HepG2 (cell line): Measurements from ENCODE around the gene PHF5A. TPM values are rescaled to one million over a fixed set of nuclear protein-coding genes. Genes with fewer than 3 reads are reported as not detected.

Experiments
- AFF4 ChIP-seq: sonication (generic); formaldehyde crosslinking; IDR thresholded peaks from 2 replicates; pipeline ENCODE4 v1.4.0; 2020; ENCODE audit warnings: missing genetic modification reagents
- ARID5B ChIP-seq: IDR thresholded peaks from 2 replicates; pipeline ENCODE4 v1.4.0; 2020; ENCODE audit warnings: mild to moderate bottlenecking, missing genetic modification reagents
- BHLHE40 ChIP-seq: IDR thresholded peaks from 2 replicates; pipeline ENCODE4 v1.6.1; 2011; ENCODE audit warnings: low read length, improper control_type of control experiment
- CAMTA2 ChIP-seq: sonication (generic); formaldehyde crosslinking; IDR thresholded peaks from 2 replicates; pipeline ENCODE4 v1.4.0; 2020; ENCODE audit warnings: mild to moderate bottlenecking, missing genetic modification reagents, borderline replicate concordance
- KLF13 ChIP-seq: sonication (generic); formaldehyde crosslinking; IDR thresholded peaks from 2 replicates; pipeline ENCODE4 v1.4.0; 2020; ENCODE audit warnings: mild to moderate bottlenecking, missing genetic modification reagents
- MATR3 ChIP-seq: sonication (generic); formaldehyde crosslinking; IDR thresholded peaks from 2 replicates; pipeline ENCODE4 v1.4.0; 2020; ENCODE audit warnings: missing genetic modification reagents
- NFE2L2 ChIP-seq: fragments of 150-350 bp; IDR thresholded peaks from 2 replicates; pipeline ENCODE4 v1.6.1; 2014; ENCODE audit warnings: low read length
- PATZ1 ChIP-seq: sonication (generic); formaldehyde crosslinking; IDR thresholded peaks from 2 replicates; pipeline ENCODE4 v1.4.0; 2020; ENCODE audit warnings: missing genetic modification reagents
- SP1 ChIP-seq, 2 experiments: fragments of 450-650 bp in 1 of 2; sonication (generic) in 1 of 2; formaldehyde crosslinking in 1 of 2; IDR thresholded peaks; 2 replicates each; pipeline versions ENCODE4 v1.4.0 to v1.6.1; 2016 to 2020; ENCODE audit warnings: missing genetic modification reagents in 1 of 2
- TAF1 ChIP-seq: sonication (generic); formaldehyde crosslinking; IDR thresholded peaks from 2 replicates; pipeline ENCODE4 v1.4.0; 2020; ENCODE audit warnings: missing genetic modification reagents
- TRAFD1 ChIP-seq: sonication (generic); formaldehyde crosslinking; IDR thresholded peaks from 2 replicates; pipeline ENCODE4 v1.5.1; 2020; ENCODE audit warnings: missing genetic modification reagents, mild to moderate bottlenecking, borderline replicate concordance
- ZBTB14 ChIP-seq: sonication (generic); formaldehyde crosslinking; IDR thresholded peaks from 2 replicates; pipeline ENCODE4 v1.4.0; 2020; ENCODE audit warnings: missing genetic modification reagents
- ZBTB20 ChIP-seq: sonication (generic); formaldehyde crosslinking; IDR thresholded peaks from 2 replicates; pipeline ENCODE4 v1.8.1; 2023; ENCODE audit warnings: missing genetic modification reagents, low read depth, mild to moderate bottlenecking, borderline replicate concordance
- ZNF614 ChIP-seq: IDR thresholded peaks from 2 replicates; pipeline ENCODE4 v1.6.1; 2018; ENCODE audit warnings: missing biosample characterization, missing genetic modification reagents, inconsistent platforms, borderline replicate concordance
- ZNF790 ChIP-seq: sonication (generic); formaldehyde crosslinking; IDR thresholded peaks from 2 replicates; pipeline ENCODE4 v1.8.0; 2022; ENCODE audit warnings: missing genetic modification reagents, mild to moderate bottlenecking, borderline replicate concordance
- polyA plus RNA-seq, 8 experiments: library from polyadenylated mRNA; depleted of rRNA in 3 of 8; stranded (reverse) in 7 of 8; unstranded in 1 of 8; fragments of >200 nt; fragmentation: Illumina TruSeq in 4 of 8; extraction: Trizol in 4 of 8; gene quantifications; 2 replicates each; pipeline versions ENCODE4 v1.2.1 to v1.2.3, GENCODE V29; 2011 to 2016; ENCODE audit warnings: low read depth in 4 of 8, missing spikeins in 1 of 8, mixed read lengths in 1 of 8; ENCODE audit not compliant: insufficient read depth in 1 of 8
- total RNA-seq, 5 experiments: library from RNA; depleted of rRNA; stranded (reverse); fragments of >200 nt; fragmentation: Illumina TruSeq; extraction: Trizol; gene quantifications; 2 replicates each; pipeline ENCODE4 v1.2.3, GENCODE V29; 2016; ENCODE audit warnings: low read depth in 1 of 5

Gene PHF5A
- total and polyA plus RNA-seq, 2 of the 13 experiments (the other 11 are each of a cell fraction or from before 2014, with no cell fraction given), result 56.6 to 105 TPM

- peak; percentile 44; the same call in 1 of the 2 replicates for TF ChIP-seq ARID5B (CRISPR knock-in tag)
- TF ChIP-seq NFE2L2, result no peak
- 0 out of 2 replicates have a peak, but pooled peaks have one; percentile 22 for TF ChIP-seq ZBTB20 (CRISPR knock-in tag)
- 0 out of 2 replicates have a peak, but pooled peaks have one; percentile 15 for TF ChIP-seq ZNF790
- peak; percentile 87; the same call in 1 of the 2 replicates for TF ChIP-seq KLF13 (CRISPR knock-in tag)
- TF ChIP-seq TAF1 (CRISPR knock-in tag), result peak; percentile 84
- no peak for TF ChIP-seq SP1 (IDR thresholded peaks at IDR 0.05)
- peak; percentile 89 for TF ChIP-seq SP1 (CRISPR knock-in tag; IDR thresholded peaks at IDR 0.05)
- peak; percentile 76 for TF ChIP-seq BHLHE40
- TF ChIP-seq AFF4 (CRISPR knock-in tag), result peak; percentile 31; the same call in 1 of the 2 replicates
- TF ChIP-seq MATR3 (CRISPR knock-in tag), result no peak
- no peak for TF ChIP-seq CAMTA2
- peak; percentile 15; the same call in 1 of the 2 replicates for TF ChIP-seq ZNF614 (CRISPR knock-in tag)
- TF ChIP-seq ZBTB14 (CRISPR knock-in tag), result no peak
- peak; percentile 100 for TF ChIP-seq PATZ1 (CRISPR knock-in tag)
- peak; percentile 36; the same call in 1 of the 2 replicates for TF ChIP-seq TRAFD1
Observed at GRCh38 chr22:41448189-41448808, 20.2 kb downstream of the PHF5A start (continued).
